AG10803 (cell line): ENCODE data around the gene CIB4.

Source experiments
- DNase-seq: peaks from one replicate; pipeline ENCODE4 v3.0.0; 2010; ENCODE audit warnings: low read depth
- H3K4me3 ChIP-seq: 2 replicates; pipeline ENCODE4 v1.5.1; 2011; ENCODE audit warnings: mild to moderate bottlenecking, low read length, control low read depth
- TF ChIP-seq, protein P1 (sequence below): conservative IDR thresholded peaks from 2 replicates; pipeline ENCODE4 v1.5.1; 2011; ENCODE audit warnings: mild to moderate bottlenecking, low read length, control low read depth, inconsistent platforms

Gene CIB4

DNA sequence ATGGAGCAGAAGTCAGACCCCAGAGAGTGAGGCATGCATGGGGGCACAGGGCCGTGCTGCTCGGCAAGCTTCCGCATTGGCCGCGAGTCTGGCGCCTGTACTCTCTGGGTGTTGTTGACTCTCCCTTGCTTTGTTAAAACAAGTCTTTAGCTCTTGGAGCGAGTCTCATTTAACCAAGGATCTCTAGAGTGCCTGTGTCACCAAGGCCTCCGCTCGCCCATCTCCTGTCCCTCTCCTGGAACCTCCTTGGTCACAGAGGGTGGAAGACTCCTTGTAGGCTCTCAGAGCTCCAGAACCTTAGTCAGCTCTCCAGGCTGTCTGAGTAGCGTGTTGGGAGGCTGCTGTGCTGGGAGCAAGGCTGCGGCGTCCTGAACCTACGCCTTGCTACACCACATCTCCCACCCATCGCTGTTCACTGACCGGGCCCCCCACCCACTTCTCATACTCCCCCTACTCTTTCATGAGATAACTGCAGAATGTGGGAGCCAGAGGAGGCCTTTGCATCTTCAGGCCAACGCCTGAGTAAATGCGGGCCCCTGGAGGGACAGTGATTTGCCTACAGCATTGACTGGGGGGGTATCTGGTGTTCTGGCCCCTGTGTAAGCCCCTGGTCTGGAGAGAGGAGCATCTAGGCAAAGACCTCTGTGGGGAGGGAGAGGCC is 66.1 kb downstream of the CIB4 start:
- DNase-seq = no peak
- TF ChIP-seq, protein P1, sequence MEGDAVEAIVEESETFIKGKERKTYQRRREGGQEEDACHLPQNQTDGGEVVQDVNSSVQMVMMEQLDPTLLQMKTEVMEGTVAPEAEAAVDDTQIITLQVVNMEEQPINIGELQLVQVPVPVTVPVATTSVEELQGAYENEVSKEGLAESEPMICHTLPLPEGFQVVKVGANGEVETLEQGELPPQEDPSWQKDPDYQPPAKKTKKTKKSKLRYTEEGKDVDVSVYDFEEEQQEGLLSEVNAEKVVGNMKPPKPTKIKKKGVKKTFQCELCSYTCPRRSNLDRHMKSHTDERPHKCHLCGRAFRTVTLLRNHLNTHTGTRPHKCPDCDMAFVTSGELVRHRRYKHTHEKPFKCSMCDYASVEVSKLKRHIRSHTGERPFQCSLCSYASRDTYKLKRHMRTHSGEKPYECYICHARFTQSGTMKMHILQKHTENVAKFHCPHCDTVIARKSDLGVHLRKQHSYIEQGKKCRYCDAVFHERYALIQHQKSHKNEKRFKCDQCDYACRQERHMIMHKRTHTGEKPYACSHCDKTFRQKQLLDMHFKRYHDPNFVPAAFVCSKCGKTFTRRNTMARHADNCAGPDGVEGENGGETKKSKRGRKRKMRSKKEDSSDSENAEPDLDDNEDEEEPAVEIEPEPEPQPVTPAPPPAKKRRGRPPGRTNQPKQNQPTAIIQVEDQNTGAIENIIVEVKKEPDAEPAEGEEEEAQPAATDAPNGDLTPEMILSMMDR = no peak
- no peak overlapping the region for H3K4me3 ChIP-seq

DNA sequence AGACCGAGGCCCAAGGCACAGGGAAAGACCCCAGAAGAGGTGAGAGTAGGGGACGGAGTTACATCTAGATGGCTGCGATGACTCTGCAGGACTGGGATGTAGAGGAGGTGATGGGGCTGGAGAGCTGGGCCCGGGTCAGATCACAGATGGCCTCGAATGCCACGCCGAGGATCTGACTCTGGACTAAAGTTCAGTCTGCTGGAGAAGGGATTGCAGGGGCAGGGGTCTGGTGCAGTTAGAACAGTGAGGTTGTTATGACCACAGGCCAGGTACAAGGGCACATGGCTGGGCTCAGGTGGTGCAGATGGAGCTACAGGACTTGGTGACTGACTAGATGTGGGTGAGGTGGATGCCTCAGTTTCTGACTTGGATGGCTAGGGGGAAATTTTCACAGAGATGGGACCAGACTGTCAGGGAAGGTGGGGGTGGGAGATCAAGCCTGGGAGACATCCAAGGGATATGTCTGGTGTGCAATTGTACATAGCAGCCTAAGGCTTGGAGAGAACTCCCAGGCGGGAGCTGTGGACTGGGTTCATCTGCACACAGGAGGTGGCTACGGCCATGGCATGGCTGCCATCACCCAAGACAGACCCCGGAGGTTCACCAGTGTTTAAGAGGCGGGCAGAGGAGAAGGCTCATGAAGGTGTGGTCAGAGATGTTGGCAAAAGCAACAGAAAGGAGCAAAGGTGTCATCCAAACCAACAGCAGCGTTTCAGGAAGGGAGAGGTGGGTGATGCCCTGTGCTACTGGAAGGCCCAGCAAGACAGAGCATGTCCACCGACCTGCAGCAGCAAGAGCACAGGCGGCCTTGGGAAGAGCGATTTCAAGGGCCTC is 66.9 kb downstream of the CIB4 start:
- TF ChIP-seq, protein P1 = no peak
- H3K4me3 ChIP-seq = no peak overlapping the region
- no peak for DNase-seq

DNA sequence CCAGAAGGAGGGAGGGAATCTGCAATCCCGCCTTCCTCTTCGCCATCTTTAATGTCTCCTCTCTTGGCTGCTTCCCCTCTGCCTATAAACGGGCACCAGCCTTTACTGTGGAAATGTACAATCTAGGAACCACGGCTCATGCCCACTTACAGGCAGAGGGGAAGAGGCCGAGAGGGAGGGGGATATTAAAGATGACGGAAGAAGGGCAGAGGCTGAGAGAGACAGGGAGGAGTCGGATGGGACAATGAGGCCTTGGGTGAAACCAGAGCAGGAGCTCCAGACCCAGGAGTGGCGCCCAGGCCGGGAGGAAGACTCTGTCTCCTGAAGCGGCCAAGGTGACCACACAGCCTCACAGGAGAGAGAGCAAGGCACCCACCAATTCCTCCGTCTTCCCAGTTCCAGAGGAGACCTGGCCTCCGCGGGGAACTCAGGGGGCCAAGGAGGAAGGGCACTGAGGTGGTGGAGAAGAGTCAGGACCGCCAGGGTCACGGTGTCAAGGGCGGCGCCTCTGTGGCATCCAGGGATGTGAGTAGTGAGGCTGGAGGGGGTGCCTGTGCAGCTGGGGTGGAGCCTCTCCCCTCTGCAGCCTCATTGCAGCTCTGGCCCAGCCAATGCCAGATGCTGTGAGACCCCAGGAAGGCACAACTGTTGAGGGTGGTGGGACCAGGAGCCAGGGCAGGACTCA is 67.8 kb downstream of the CIB4 start:
- no peak overlapping the region for H3K4me3 ChIP-seq
- no peak for DNase-seq
- TF ChIP-seq, protein P1 = no peak

DNA sequence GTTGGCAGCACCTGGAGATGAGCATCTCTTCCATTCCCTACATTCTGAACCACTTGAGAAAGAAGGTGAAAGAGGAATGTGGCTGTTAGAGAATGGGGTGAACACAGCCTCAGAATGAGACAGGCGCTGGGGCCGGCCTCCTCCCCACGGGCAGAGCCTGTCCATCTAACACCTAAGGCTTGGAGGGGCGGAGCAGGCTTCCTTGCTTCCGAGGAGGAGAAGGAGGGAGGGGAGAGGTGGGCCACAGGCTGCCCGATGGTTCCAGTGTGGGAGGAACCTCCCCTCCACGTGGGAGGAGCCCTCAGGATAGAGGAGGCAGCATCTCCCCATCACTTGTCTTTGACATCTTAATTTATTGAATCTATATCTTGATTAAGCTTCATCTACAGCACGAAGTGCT is 68.6 kb downstream of the CIB4 start:
- no peak overlapping the region for H3K4me3 ChIP-seq
- no peak for DNase-seq

DNA sequence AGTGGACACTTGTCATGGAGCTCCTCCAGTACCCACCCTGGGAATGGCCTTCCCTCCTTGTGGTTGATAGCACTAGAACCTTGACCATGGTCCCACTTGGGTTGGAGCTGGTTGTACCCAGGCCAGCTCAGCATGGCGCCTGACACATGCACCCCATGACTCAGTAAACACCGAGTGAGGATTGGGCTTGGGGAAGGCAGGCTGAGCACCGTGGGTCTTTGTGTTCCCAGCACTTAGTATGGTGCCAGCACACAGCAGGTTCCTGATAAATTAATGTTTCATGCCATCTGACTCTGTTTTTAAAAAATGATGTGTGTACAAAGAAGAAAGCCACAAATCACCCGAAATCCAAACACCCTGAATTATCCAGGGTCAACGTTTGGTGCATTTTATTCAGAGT is 69.8 kb downstream of the CIB4 start:
- H3K4me3 ChIP-seq = no peak overlapping the region
- TF ChIP-seq, protein P1 = no peak
- DNase-seq = no peak

More for the DNA sequence above, 68.6 kb downstream of the CIB4 start:
- TF ChIP-seq, protein P1 = no peak

DNA sequence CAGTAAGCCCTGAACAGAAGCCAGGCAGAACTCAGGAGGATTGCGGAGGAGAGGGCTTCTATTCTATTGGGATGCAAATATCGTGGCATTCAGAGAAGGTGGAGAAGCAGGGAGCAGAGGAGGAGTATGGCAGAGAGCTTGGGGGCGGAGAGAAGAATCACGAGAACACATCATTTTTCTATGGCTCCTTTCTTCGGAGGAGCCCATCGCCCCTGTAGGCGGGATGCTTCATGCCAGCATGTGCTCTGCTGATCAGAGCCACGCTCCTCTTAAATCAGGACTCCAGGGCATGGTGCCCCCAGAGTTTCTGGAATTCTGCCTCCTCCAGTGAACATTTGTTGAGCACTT is 71.1 kb downstream of the CIB4 start:
- no peak overlapping the region for H3K4me3 ChIP-seq
- DNase-seq = no peak
- TF ChIP-seq, protein P1 = no peak
